Gastroesophageal sphincter (tissue), 4 donors: ENCODE data around the gene PCGF2. TPM values are rescaled to one million over a fixed set of nuclear protein-coding genes. Genes with fewer than 3 reads are reported as not detected.

Experiments used
- ATAC-seq: fragments of 150-250 bp; one replicate; pipeline ENCODE4 v1.9.1; 2016; ENCODE audit warnings: mild to moderate bottlenecking, moderate library complexity
- H3K27ac ChIP-seq, 4 donors: fragments of 200-600 bp; sonication (generic) in 3 of 4; 1 replicate in 3 of 4; 2 replicates in 1 of 4; pipeline ENCODE4 v1.5.1; 2016 to 2019
- H3K27me3 ChIP-seq: fragments of 200-600 bp; sonication (generic); one replicate; pipeline ENCODE4 v1.5.1; 2019
- H3K36me3 ChIP-seq, 2 donors: fragments of 200-600 bp; sonication (generic); one replicate each; pipeline ENCODE4 v1.5.1; 2019; ENCODE audit warnings: control low read depth in 1 of 2
- H3K4me1 ChIP-seq, 3 donors: fragments of 200-600 bp; sonication (generic); 1 replicate in 2 of 3; 2 replicates in 1 of 3; pipeline ENCODE4 v1.5.1; 2016 to 2019; ENCODE audit warnings: control low read depth in 2 of 3
- H3K4me3 ChIP-seq, 2 donors: fragments of 200-600 bp; sonication (generic); one replicate each; pipeline ENCODE4 v1.5.1; 2019; ENCODE audit warnings: mild to moderate bottlenecking in 1 of 2, moderate library complexity in 1 of 2
- H3K9me3 ChIP-seq, 3 donors: fragments of 200-600 bp; sonication (generic); one replicate each; pipeline ENCODE4 v1.5.1; 2017 to 2019; ENCODE audit warnings: control low read depth in 2 of 3
- EP300 ChIP-seq: sonication (generic); formaldehyde crosslinking; IDR thresholded peaks from one replicate; pipeline ENCODE4 v1.6.1; 2017; ENCODE audit warnings: antibody characterized with exemption, mild to moderate bottlenecking
- POLR2A ChIP-seq, 2 donors: fragments of 450-650 bp; IDR thresholded peaks; one replicate each; pipeline ENCODE4 v1.6.1; 2017; ENCODE audit warnings: antibody characterized with exemption in 2 of 2, mild to moderate bottlenecking in 2 of 2, moderate library complexity in 1 of 2
- POLR2AphosphoS5 ChIP-seq: sonication (generic); formaldehyde crosslinking; IDR thresholded peaks from one replicate; pipeline ENCODE4 v1.6.1; 2017; ENCODE audit warnings: antibody characterized with exemption
- WGBS, 2 donors: methylation state at CpG; one replicate each; pipeline ENCODE4 v1.1.5; 2018; ENCODE audit warnings: low coverage in 1 of 2; 5-methylcytosine and 5-hydroxymethylcytosine counted together
- total RNA-seq, 4 donors: library from RNA; depleted of rRNA; stranded (reverse); fragments of >200 nt; gene quantifications; one replicate each; pipeline ENCODE4 v1.1.0, GENCODE V29; 2016
- TF ChIP-seq, protein P1 (sequence below), 4 experiments: fragments of 200-600 bp in 2 of 4; fragments of 450-650 bp in 2 of 4; sonication (generic) in 1 of 4; IDR thresholded peaks; one replicate each; pipeline ENCODE4 v1.5.1; 2017 to 2019; ENCODE audit warnings: antibody characterized with exemption in 4 of 4, mild to moderate bottlenecking in 2 of 4, moderate library complexity in 2 of 4

Gene PCGF2
- 10 to 100 TPM in 1 of 4 donors, 1 to 10 TPM in 3; 6.4 to 13.0 (median 9.7) TPM for total RNA-seq

DNA sequence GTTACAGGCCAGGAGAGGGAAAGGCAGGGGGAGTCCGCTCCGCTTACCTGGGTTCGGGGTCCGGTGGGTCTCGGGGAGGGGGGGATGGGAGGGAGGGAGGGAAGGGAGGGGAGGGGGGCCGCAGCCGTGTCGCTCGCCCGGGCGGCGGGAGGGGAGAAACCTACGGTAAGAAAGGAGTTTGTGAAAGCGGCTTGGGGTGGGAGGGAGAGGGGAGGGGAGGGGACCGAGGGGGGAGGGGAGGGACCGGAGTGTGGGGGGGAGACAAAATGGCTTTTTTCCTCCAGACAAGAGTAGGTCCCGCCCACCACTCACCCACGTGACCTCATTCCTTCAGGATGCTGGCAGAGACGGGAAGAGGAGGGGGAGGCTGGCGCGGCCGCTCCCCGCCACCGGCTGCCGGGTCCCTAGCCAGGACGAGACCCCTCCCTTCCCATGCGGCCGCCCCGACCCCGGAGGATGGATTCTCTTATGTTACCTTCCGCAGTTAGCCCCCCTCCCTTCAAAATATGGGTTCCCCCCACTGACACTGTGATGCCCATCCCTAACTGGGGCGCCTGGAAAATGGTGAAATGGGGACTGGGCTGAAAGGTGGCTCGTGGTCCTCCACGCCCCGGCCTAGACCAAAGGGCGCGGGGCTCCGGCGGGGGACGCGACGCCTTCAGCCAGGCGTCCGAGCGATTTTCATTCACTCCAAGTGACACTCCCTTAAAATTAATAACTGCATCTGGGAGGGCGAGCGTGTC is at the start of gene PCGF2:
Gene PCGF2 (minus strand): TSS at position 188 of the 743 bp plus-strand sequence. CDS start 7,934 bp downstream, outside the sequence.
- Histone ChIP-seq H3K36me3 (no peaks in the 10 kb centered on the region), H3K9me3 (no peaks in the 10 kb centered on the region), H3K27me3 (no peaks in the 10 kb centered on the region), H3K4me1 (peaks cover 0 to 86% (median 24%) of the 10 kb centered on the region in 3 donors), H3K4me3 (peak within 1 kb of the TSS; percentile 92), H3K27ac (peak within 1 kb of the TSS; percentile 78 to 95 (median 88))
- peak; percentile 8 for ATAC-seq
- WGBS, 2 donors: no CpG with 5 or more reads among the region's 47 CpGs
- TF ChIP-seq POLR2AphosphoS5 (peak; percentile 73), POLR2A (IDR thresholded peaks at IDR 0.05) (peak in 1 of 2 donors; percentile 21)
- TF ChIP-seq, protein P1, sequence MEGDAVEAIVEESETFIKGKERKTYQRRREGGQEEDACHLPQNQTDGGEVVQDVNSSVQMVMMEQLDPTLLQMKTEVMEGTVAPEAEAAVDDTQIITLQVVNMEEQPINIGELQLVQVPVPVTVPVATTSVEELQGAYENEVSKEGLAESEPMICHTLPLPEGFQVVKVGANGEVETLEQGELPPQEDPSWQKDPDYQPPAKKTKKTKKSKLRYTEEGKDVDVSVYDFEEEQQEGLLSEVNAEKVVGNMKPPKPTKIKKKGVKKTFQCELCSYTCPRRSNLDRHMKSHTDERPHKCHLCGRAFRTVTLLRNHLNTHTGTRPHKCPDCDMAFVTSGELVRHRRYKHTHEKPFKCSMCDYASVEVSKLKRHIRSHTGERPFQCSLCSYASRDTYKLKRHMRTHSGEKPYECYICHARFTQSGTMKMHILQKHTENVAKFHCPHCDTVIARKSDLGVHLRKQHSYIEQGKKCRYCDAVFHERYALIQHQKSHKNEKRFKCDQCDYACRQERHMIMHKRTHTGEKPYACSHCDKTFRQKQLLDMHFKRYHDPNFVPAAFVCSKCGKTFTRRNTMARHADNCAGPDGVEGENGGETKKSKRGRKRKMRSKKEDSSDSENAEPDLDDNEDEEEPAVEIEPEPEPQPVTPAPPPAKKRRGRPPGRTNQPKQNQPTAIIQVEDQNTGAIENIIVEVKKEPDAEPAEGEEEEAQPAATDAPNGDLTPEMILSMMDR (IDR thresholded peaks at IDR 0.05): no peak

DNA sequence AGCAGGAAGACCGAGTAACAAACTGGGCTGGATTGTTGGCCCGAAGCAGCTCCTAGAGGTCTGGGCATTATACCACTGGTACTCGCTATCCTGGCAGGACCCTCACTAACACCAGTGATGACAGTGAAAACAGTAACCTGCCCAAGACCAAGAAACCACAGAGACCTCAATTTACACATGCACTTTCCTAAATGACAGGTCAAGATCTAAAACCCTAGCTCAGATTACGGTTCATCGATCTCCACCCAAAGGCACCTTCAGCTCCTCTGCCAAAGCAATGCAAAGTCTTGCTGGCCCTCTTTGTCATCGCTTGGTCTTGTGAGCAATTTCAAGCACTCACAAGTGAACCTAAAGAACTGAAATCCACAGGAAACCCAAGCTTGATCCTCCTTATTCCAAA is 49.7 kb upstream of the PCGF2 start:
- ATAC-seq: no peak
- Histone ChIP-seq H3K27me3 (no peaks in the 10 kb centered on the region), H3K36me3 (peaks cover 3 to 20% of the 10 kb centered on the region in 2 donors), H3K4me1 (peaks cover 3 to 59% (median 29%) of the 10 kb centered on the region in 3 donors), H3K27ac (peak overlapping the region in 3 of 4 donors; percentile 98 to 100 (median 99)), H3K9me3 (no peaks in the 10 kb centered on the region), H3K4me3 (peak overlapping the region; percentile 94)
- 61 to 86% methylated on average over 3 to 4 of the region's 6 CpGs for WGBS, 2 donors
- TF ChIP-seq EP300: no peak
- TF ChIP-seq, protein P1 (IDR thresholded peaks at IDR 0.05): no peak
- TF ChIP-seq POLR2AphosphoS5: no peak
- no peak for TF ChIP-seq POLR2A (IDR thresholded peaks at IDR 0.05)

DNA sequence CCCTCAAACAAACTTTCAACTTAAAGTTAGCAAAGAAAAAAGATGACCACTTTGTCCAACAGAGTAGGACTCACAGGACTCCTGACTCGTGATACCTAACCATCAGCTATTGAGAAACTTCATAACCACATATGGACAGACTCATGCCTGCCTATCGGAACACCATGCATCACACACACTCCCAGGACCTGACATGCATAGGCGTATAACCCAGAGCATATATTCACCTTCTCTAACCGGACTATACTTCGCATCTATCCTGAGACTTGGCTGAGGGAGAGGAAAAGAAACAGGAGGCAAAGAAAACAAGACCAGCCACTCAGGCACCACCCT is 49.0 kb upstream of the PCGF2 start:
- peaks cover 3 to 19% of the 10 kb centered on the region in 2 donors for H3K36me3 ChIP-seq
- H3K9me3 ChIP-seq: no peaks in the 10 kb centered on the region
- H3K4me1 ChIP-seq: peaks cover 3 to 59% (median 29%) of the 10 kb centered on the region in 3 donors
- ATAC-seq: no peak
- TF ChIP-seq, protein P1 (IDR thresholded peaks at IDR 0.05): no peak
- no peaks in the 10 kb centered on the region for H3K27me3 ChIP-seq
- 56 to 65% methylated on average over 5 of the region's 5 CpGs for WGBS, 2 donors
- peak overlapping the region in 1 of 2 donors; percentile 94 for H3K4me3 ChIP-seq
- peak overlapping the region in 3 of 4 donors; percentile 98 to 100 (median 99) for H3K27ac ChIP-seq

DNA sequence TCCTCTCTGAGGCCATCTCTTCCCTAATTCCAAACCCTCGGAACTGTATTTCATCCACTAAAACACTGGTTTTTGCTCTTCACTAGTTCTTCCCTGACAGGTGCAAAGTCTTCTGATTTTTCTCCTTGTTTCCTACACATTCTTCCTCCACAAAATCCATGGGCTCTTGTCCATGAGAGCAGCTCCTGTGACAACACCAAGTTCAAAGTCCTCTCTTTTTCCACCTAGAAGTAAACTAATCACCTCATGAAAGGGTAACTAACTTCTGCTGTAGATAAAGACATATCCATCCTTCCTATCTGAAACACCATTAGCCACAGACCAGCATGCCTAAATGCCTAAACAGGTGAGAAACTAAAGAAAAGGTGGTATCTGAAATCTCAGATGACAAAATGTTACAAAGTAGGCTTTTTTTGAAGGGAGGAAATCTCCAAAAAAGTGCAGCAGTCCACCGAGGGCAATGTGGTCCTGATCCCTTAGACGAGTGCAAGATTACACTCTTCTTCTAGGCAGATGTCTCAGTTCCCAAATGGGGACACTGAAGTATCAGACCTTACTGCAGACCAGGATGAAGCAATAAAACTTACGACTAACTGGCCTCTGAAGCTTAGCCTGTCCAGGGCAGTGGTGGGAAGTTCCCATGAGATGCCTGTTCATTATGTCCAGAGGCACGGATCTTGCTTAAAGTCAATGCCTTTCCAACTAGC is 48.5 kb upstream of the PCGF2 start:
- 46 to 48% methylated on average over 4 to 5 of the region's 5 CpGs for WGBS, 2 donors
- H3K4me3 ChIP-seq: peak overlapping the region in 1 of 2 donors; percentile 94
- H3K27me3 ChIP-seq: no peaks in the 10 kb centered on the region
- peaks cover 0 to 13% of the 10 kb centered on the region in 2 donors for H3K36me3 ChIP-seq
- ATAC-seq: no peak
- peaks cover 3 to 59% (median 29%) of the 10 kb centered on the region in 3 donors for H3K4me1 ChIP-seq
- no peaks in the 10 kb centered on the region for H3K9me3 ChIP-seq
- H3K27ac ChIP-seq: peak overlapping the region in 3 of 4 donors; percentile 46 to 100 (median 99)
- TF ChIP-seq EP300 (no peak), POLR2AphosphoS5 (no peak), POLR2A (IDR thresholded peaks at IDR 0.05) (no peak)
- TF ChIP-seq, protein P1 (IDR thresholded peaks at IDR 0.05): no peak
